ENCODE results near the gene LPCAT1. TPM values are rescaled to one million over a fixed set of nuclear protein-coding genes. Genes with fewer than 3 reads are reported as not detected.

The LPCAT1 gene
- total and polyA plus RNA-seq, 2 of the 13 experiments (the other 11 are each of a cell fraction or from before 2014, with no cell fraction given) = 29.8 to 90.6 TPM

DNA sequence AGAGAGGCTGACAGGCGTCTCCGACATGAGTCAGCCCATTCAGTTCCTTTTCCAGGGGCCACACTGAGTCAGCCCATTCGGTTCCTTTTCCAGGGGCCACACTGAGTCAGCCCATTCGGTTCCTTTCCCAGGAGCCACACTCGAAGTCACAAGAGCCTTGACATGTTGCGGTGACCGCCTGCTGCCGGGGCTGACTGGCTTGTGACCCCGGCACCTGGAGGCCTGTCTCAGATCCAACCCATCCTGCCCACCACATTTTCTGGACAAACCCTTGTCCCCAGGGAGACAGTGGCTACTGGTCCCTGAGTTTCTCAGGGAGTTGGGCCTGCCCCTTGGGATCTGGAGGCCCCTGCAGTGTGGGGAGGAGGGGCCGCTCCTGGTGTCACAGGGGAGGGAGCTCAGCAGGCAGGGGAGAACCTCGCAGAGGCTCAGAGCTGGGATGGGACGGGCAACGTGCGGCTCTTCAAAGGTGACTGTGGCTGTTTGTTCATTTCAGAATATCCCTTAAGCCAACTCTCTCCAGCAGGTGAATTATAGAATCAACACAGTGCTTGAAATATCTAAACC is 40.5 kb upstream of the LPCAT1 start (continued):
- TF ChIP-seq CAMTA2 (CRISPR knock-in tag; IDR thresholded peaks at IDR 0.05; ENCODE audit: borderline replicate concordance) (no peak), POGZ (CRISPR knock-in tag; IDR thresholded peaks at IDR 0.05) (no peak), SALL2 (CRISPR knock-in tag; IDR thresholded peaks at IDR 0.05) (no peak; the same call in 1 of the 2 replicates), ZNF703 (CRISPR knock-in tag; IDR thresholded peaks at IDR 0.05; ENCODE audit: borderline replicate concordance) (no peak), PCBP2 (optimal IDR thresholded peaks at IDR 0.05; ENCODE audit: low read depth, low read length, poor library complexity, severe bottlenecking) (no peak), SRSF1 (optimal IDR thresholded peaks at IDR 0.05; ENCODE audit: low read depth, low read length) (no peak), RARA (CRISPR knock-in tag; IDR thresholded peaks at IDR 0.05) (peak; percentile 31; the same call in 1 of the 2 replicates), ZFP41 (CRISPR knock-in tag; IDR thresholded peaks at IDR 0.05; ENCODE audit: borderline replicate concordance) (no peak), ZNF589 (CRISPR knock-in tag; conservative IDR thresholded peaks at IDR 0.05) (no peak)
- TF ChIP-seq, protein P1, sequence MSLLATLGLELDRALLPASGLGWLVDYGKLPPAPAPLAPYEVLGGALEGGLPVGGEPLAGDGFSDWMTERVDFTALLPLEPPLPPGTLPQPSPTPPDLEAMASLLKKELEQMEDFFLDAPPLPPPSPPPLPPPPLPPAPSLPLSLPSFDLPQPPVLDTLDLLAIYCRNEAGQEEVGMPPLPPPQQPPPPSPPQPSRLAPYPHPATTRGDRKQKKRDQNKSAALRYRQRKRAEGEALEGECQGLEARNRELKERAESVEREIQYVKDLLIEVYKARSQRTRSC (CRISPR knock-in tag; IDR thresholded peaks at IDR 0.05; ENCODE audit: low read depth) = no peak
- TF ChIP-seq, protein P2, sequence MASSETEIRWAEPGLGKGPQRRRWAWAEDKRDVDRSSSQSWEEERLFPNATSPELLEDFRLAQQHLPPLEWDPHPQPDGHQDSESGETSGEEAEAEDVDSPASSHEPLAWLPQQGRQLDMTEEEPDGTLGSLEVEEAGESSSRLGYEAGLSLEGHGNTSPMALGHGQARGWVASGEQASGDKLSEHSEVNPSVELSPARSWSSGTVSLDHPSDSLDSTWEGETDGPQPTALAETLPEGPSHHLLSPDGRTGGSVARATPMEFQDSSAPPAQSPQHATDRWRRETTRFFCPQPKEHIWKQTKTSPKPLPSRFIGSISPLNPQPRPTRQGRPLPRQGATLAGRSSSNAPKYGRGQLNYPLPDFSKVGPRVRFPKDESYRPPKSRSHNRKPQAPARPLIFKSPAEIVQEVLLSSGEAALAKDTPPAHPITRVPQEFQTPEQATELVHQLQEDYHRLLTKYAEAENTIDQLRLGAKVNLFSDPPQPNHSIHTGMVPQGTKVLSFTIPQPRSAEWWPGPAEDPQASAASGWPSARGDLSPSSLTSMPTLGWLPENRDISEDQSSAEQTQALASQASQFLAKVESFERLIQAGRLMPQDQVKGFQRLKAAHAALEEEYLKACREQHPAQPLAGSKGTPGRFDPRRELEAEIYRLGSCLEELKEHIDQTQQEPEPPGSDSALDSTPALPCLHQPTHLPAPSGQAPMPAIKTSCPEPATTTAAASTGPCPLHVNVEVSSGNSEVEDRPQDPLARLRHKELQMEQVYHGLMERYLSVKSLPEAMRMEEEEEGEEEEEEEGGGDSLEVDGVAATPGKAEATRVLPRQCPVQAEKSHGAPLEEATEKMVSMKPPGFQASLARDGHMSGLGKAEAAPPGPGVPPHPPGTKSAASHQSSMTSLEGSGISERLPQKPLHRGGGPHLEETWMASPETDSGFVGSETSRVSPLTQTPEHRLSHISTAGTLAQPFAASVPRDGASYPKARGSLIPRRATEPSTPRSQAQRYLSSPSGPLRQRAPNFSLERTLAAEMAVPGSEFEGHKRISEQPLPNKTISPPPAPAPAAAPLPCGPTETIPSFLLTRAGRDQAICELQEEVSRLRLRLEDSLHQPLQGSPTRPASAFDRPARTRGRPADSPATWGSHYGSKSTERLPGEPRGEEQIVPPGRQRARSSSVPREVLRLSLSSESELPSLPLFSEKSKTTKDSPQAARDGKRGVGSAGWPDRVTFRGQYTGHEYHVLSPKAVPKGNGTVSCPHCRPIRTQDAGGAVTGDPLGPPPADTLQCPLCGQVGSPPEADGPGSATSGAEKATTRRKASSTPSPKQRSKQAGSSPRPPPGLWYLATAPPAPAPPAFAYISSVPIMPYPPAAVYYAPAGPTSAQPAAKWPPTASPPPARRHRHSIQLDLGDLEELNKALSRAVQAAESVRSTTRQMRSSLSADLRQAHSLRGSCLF (CRISPR knock-in tag; IDR thresholded peaks at IDR 0.05; ENCODE audit: borderline replicate concordance) = no peak
- TF ChIP-seq, protein P3, sequence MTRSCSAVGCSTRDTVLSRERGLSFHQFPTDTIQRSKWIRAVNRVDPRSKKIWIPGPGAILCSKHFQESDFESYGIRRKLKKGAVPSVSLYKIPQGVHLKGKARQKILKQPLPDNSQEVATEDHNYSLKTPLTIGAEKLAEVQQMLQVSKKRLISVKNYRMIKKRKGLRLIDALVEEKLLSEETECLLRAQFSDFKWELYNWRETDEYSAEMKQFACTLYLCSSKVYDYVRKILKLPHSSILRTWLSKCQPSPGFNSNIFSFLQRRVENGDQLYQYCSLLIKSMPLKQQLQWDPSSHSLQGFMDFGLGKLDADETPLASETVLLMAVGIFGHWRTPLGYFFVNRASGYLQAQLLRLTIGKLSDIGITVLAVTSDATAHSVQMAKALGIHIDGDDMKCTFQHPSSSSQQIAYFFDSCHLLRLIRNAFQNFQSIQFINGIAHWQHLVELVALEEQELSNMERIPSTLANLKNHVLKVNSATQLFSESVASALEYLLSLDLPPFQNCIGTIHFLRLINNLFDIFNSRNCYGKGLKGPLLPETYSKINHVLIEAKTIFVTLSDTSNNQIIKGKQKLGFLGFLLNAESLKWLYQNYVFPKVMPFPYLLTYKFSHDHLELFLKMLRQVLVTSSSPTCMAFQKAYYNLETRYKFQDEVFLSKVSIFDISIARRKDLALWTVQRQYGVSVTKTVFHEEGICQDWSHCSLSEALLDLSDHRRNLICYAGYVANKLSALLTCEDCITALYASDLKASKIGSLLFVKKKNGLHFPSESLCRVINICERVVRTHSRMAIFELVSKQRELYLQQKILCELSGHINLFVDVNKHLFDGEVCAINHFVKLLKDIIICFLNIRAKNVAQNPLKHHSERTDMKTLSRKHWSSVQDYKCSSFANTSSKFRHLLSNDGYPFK (CRISPR knock-in tag; IDR thresholded peaks at IDR 0.05; ENCODE audit: borderline replicate concordance) = peak; percentile 36; the same call in 1 of the 2 replicates
- TF ChIP-seq, protein P4, sequence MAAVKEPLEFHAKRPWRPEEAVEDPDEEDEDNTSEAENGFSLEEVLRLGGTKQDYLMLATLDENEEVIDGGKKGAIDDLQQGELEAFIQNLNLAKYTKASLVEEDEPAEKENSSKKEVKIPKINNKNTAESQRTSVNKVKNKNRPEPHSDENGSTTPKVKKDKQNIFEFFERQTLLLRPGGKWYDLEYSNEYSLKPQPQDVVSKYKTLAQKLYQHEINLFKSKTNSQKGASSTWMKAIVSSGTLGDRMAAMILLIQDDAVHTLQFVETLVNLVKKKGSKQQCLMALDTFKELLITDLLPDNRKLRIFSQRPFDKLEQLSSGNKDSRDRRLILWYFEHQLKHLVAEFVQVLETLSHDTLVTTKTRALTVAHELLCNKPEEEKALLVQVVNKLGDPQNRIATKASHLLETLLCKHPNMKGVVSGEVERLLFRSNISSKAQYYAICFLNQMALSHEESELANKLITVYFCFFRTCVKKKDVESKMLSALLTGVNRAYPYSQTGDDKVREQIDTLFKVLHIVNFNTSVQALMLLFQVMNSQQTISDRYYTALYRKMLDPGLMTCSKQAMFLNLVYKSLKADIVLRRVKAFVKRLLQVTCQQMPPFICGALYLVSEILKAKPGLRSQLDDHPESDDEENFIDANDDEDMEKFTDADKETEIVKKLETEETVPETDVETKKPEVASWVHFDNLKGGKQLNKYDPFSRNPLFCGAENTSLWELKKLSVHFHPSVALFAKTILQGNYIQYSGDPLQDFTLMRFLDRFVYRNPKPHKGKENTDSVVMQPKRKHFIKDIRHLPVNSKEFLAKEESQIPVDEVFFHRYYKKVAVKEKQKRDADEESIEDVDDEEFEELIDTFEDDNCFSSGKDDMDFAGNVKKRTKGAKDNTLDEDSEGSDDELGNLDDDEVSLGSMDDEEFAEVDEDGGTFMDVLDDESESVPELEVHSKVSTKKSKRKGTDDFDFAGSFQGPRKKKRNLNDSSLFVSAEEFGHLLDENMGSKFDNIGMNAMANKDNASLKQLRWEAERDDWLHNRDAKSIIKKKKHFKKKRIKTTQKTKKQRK (IDR thresholded peaks at IDR 0.05; ENCODE audit: low read length) = no peak
- TF ChIP-seq, protein P5, sequence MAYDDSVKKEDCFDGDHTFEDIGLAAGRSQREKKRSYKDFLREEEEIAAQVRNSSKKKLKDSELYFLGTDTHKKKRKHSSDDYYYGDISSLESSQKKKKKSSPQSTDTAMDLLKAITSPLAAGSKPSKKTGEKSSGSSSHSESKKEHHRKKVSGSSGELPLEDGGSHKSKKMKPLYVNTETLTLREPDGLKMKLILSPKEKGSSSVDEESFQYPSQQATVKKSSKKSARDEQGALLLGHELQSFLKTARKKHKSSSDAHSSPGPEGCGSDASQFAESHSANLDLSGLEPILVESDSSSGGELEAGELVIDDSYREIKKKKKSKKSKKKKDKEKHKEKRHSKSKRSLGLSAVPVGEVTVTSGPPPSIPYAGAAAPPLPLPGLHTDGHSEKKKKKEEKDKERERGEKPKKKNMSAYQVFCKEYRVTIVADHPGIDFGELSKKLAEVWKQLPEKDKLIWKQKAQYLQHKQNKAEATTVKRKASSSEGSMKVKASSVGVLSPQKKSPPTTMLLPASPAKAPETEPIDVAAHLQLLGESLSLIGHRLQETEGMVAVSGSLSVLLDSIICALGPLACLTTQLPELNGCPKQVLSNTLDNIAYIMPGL (CRISPR knock-in tag; IDR thresholded peaks at IDR 0.05; ENCODE audit: borderline replicate concordance in 1 of 2, low read depth in 1 of 2) = peak in 1 of 2 experiments; percentile 17; a peak in 1 of 4 replicates

All from HepG2 (cell line).